ENCODE data around the gene EFCAB7.

Gene EFCAB7

DNA sequence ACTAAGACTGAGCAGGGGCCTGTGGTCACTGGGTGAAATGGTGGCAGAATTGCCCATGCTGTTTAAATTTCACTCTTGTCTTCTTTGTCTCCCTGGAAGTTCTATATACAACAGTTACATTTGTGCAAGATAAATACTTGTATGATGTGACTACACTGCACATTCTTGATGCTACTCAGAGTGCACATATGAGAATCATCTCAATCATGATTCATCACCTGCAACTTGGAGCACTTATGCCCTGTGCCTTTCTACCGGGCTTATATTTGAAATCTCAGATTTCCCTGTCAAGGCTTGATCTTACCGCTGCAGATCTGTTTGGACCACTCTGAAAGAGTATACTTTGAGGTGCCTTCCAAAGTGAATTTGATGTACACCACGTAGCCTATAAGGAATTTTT lies 80.5 kb downstream of the EFCAB7 start:
- no peak for DNase-seq

DNA sequence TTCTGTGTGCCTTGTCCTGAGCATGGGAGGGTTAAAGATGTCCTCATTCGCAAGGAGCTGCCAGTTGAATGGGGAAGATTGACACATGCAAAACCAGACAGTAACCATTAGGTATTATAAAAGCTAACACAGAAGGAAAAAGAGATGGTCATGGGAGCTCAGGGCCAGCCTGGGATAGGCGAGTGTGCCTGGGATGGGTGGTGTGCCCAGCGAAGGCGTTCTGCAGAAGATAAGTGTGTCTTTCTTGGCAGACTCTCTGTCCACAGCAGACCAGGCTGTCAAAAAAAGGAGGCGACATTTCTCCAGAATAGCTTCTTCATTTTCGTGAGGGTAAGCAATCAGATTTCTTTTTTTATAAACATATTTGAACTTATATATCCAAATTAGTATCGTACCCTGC lies 84.0 kb downstream of the EFCAB7 start:
- no peak for DNase-seq

DNA sequence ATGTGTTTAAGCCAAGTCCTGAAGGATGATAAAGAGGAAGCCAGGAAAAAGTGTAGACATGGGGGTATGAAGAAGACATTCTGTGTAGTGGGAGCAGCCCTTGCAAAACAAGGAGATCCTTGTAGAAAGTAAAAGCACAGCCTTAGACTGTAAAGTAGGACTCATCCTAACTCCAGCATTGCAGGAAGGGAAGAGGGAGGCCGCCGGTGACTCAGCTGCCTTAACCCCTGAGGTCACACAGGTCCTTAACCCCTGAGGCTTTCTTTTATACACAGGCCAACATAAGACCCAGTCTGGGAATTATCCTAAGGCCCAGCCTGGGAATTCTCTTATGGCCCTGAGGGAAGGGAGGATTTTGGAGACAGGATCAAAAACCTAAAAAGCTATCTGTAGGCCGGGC lies 87.9 kb downstream of the EFCAB7 start:
- no peak for DNase-seq

DNA sequence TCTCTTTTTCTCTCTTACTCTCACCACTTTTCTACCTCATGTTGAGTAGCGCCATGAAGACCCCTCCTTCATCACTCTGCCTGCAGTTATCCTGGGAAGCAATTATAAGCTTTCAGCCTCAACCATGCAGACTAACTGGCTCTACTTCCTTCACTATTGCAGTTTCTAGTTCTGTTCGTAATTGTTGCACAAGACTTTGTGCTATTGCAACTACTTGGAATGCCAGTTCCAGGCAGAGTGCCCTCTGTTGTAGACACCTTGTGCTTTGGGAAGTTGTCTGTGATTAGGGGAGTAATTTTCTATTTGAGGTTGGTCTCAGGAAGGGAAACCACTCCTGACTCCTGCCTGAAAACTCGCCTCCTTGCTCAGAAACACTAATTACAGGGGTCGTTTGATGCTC lies 89.2 kb downstream of the EFCAB7 start:
- no peak for DNase-seq

DNA sequence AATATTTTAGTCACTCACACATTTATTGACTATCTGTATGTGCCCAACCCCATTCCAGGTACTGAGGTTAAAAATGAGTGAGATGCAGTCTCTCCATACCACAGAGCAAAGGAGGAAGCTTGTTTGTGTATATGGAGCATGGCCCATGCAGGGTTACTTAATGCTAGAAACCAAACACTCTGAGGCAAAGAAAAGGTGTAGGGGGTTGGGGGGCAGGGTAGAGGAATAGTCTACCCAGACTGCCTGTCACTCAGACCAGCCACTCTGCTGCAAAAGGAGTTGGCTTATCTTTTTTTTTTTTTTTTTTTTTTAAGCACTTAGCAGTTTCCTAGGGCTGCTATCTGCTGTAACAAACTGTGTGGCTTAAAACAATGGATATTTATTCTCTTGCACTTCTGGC lies 89.6 kb downstream of the EFCAB7 start:
- DNase-seq = no peak

DNA sequence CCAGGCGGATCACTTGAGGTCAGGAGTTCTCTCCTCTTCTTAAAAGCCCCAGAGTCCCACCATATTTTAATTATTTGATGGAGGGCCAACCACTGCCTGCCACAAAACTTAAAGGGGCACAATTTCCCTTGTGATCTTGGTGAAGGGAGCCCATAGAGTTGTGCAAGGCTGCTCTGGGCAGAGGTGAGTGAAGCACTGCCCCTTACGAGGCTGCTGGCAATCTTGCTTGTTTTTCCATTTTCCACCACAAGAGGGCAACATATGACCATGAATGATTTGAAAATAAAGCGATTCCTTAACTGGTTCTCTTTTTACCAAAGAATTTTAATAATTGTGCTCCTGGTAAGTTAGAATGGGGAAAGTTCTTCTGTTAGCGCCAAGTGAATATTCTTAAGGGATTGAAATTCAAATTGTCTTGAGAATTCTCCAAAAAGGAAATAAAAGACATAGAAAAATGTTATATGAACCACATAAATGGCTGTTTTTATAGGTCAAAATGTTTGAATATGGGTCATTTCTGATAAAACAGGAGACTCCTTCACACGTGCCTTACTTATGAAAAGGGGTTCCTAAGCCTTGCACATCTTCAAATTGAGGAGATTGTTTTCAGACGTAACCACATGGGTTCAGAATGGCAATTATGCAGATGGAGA lies 92.6 kb downstream of the EFCAB7 start:
- DNase-seq = peak; percentile 70 to 84

DNA sequence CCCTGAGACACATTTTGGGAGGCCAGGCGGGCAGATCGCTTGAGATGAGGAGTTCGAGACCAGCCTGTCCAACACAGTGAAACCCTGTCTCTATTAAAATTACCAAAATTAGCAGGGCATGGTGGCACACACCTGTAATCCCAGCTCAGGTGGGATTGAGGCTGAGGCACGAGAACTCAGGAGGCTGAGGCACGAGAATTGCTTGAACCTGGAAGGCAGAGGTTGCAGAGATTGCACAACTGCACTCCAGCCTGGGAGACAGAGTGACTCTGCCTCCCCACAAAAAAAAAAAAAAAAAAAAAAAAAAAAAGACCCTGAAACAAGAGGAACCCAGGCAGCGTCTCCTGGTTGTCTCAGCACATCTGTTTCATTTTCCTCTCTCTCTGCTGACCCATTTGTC lies 94.1 kb downstream of the EFCAB7 start:
- no peak for DNase-seq

DNA sequence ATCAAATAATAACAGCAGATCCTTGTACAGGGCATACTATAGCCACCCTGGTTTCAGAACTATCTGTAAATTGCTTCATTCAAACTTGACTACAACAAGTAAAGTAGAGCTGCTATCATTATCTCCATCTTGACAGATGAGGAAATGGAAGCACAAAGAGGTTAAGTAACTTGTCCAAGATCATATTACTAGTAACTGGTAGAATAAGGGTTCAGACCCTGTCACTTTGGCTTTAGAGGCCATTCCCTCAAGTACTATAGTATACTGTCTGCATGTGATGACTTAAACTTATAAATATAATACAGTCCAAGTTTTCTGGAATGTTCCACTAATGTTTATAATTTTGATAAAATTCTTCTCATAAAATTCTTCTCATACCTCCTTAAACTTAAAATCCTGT lies 94.7 kb downstream of the EFCAB7 start:
- DNase-seq = peak in 1 of 2 experiments; percentile 20

DNA sequence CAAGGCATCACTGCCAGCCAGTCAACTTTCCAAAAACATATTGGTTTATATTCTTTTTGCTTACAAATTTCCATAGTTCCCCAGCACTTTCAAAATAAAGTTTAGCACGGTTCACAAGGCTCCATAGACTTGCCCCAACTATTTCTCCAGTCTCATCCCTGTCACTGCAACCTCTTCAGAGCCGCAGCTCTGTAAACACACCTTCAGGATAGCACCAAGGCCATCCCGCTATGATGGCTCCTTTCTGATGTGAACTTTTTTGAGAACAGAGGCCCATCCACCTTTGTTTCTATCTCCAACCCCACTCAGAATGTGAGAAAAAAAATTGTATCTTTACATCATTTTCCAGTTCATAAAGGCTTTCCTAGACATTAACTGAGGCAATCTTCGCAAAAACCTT lies 96.2 kb downstream of the EFCAB7 start:
- DNase-seq = no peak

DNA sequence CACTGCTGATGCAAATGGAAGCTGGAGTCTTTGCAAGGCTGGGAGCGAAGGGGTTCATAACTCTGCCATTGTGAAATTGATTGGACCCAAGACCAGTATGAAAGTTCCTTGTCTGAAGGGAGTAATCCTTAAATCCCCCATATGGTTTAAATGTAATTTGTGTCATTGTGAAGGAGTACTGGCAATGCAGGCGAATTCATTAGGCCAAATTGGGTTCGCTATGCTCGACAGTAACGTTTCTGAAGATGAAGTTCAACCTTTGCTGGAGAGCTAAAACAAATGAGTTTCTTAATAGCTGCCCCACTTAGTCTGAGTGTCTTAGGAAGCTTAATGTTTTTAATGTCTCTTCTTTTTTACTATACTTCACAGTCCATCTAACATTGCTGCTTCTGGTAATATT lies 97.3 kb downstream of the EFCAB7 start:
- peak in 1 of 2 experiments; percentile 69 for DNase-seq

DNA sequence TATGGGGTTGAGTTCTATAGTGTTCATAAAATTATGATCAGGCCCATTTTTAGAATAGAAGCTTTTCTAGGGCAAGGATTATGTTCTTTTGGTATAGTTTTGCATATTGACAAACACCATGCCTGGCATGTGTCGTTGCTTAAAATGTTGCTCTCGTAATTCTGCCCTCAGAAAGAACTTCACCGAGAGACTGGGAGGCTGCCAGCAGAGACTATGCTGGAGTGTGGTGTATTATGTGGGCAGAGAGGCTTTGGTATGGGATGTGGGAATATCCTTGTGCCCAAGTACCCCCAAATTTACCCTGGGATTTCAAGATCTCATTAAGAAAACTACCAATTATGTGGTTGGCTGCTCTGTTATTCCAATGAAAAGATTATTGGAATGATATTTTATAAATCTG lies 97.8 kb downstream of the EFCAB7 start:
- DNase-seq = no peak

DNA sequence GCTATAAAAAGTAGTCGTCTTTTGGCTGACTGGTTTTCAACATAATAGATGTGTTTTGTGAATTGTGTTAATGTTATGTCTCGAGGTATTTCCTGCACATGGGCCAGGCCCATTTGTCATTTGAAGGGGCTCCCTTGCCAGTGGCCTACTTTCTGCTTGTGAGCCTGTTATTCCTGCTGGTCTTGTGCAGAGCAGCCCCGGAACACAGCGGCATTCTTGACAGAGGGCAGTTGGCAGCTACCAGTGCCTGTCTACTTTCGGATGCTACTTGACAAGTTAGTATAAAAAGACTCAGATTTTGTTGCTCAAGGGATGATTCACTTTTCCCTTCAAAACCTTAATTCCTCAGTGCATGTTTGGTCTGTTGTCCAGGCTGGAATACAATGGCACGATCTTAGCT lies 98.4 kb downstream of the EFCAB7 start:
- DNase-seq = no peak

All from NCI-H524 (cell line).